DOHH2 (cell line): ENCODE measurements around the gene PRKAR2B.

Experiments used
- H3F3A ChIP-seq: fragments of 200-600 bp; sonication (generic), shearing (Covaris generic); 2 replicates; pipeline ENCODE4 v1.6.0; 2016; ENCODE audit warnings: antibody characterized with exemption, mild to moderate bottlenecking; ENCODE audit not compliant: control insufficient read depth, insufficient read depth
- H3K27ac ChIP-seq: fragments of 200-600 bp; sonication (generic); 2 replicates; pipeline ENCODE4 v1.5.1; 2014; ENCODE audit warnings: low read depth, mild to moderate bottlenecking, low read length, moderate library complexity
- H3K27me3 ChIP-seq: fragments of 200-600 bp; sonication (generic); 2 replicates; pipeline ENCODE4 v1.6.1; 2014; ENCODE audit warnings: mild to moderate bottlenecking, low read length, mixed read lengths; ENCODE audit not compliant: control insufficient read depth
- H3K36me3 ChIP-seq: fragments of 200-600 bp; sonication (generic); 2 replicates; pipeline ENCODE4 v1.6.1; 2014; ENCODE audit warnings: mild to moderate bottlenecking, low read length, moderate library complexity, mixed read lengths; ENCODE audit not compliant: control insufficient read depth
- H3K4me1 ChIP-seq: fragments of 200-600 bp; sonication (generic); 2 replicates; pipeline ENCODE4 v1.6.1; 2014; ENCODE audit warnings: mild to moderate bottlenecking, low read length, mixed read lengths; ENCODE audit not compliant: control insufficient read depth
- H3K4me2 ChIP-seq: fragments of 200-600 bp; sonication (generic); 2 replicates; pipeline ENCODE4 v1.6.0; 2014; ENCODE audit warnings: mild to moderate bottlenecking, low read length, moderate library complexity
- H3K4me3 ChIP-seq: fragments of 200-600 bp; sonication (generic); 2 replicates; pipeline ENCODE4 v1.5.1; 2014; ENCODE audit warnings: mild to moderate bottlenecking, low read length, mixed read lengths
- H3K79me2 ChIP-seq: fragments of 200-600 bp; sonication (generic); 2 replicates; pipeline ENCODE4 v1.6.1; 2014; ENCODE audit warnings: mild to moderate bottlenecking, low read length, mixed read lengths; ENCODE audit not compliant: control insufficient read depth
- H3K9me2 ChIP-seq: fragments of 200-600 bp; sonication (generic); replicated peaks from 2 replicates; pipeline ENCODE4 v1.6.1; 2014; ENCODE audit warnings: mild to moderate bottlenecking, low read length, mixed read lengths; ENCODE audit not compliant: control insufficient read depth
- H3K9me3 ChIP-seq: fragments of 200-600 bp; sonication (generic); 2 replicates; pipeline ENCODE4 v1.6.1; 2014; ENCODE audit warnings: antibody characterized with exemption, low read length, mixed read lengths; ENCODE audit not compliant: control insufficient read depth, insufficient read depth
- H4K20me1 ChIP-seq: fragments of 200-600 bp; sonication (generic); 2 replicates; pipeline ENCODE4 v1.6.0; 2014; ENCODE audit warnings: low read depth, mild to moderate bottlenecking, antibody characterized with exemption, low read length, moderate library complexity; ENCODE audit not compliant: control insufficient read depth, insufficient read depth
- CTCF ChIP-seq: fragments of 200-600 bp; sonication (generic); IDR thresholded peaks from one replicate; pipeline ENCODE4 v1.5.1; 2014; ENCODE audit warnings: antibody characterized with exemption, mild to moderate bottlenecking, low read depth, low read length; ENCODE audit not compliant: poor library complexity, severe bottlenecking
- EZH2phosphoT487 ChIP-seq: fragments of 200-600 bp; sonication (generic); IDR thresholded peaks from 2 replicates; pipeline ENCODE4 v1.6.1; 2017; ENCODE audit warnings: borderline replicate concordance, mild to moderate bottlenecking, antibody characterized with exemption, low read length, moderate library complexity, mixed read lengths

The PRKAR2B gene

GRCh38 chr7:107108793-107109371, 64.4 kb downstream of the PRKAR2B start:
- TF ChIP-seq CTCF, result no peak
- no peak for TF ChIP-seq EZH2phosphoT487
- Histone ChIP-seq H3K27me3 (no peaks in the 10 kb centered on the region), H3K4me2 (no peak overlapping the region), H3K36me3 (peaks cover 17% of the 10 kb centered on the region), H3K27ac (no peak overlapping the region), H3K9me3 (no peaks in the 10 kb centered on the region), H3K79me2 (peaks cover 80% of the 10 kb centered on the region), H3K4me3 (no peak overlapping the region), H4K20me1 (no peaks in the 10 kb centered on the region), H3K9me2 (no peaks in the 10 kb centered on the region), H3K4me1 (peaks cover 45% of the 10 kb centered on the region), H3F3A (peaks cover 14% of the 10 kb centered on the region)

- Histone ChIP-seq H3K9me3 (no peaks in the 10 kb centered on the region), H4K20me1 (no peaks in the 10 kb centered on the region), H3K9me2 (no peaks in the 10 kb centered on the region), H3K4me1 (peaks cover 40% of the 10 kb centered on the region), H3K79me2 (peaks cover 78% of the 10 kb centered on the region), H3F3A (peaks cover 14% of the 10 kb centered on the region), H3K27me3 (no peaks in the 10 kb centered on the region), H3K27ac (no peak overlapping the region), H3K4me2 (no peak overlapping the region), H3K4me3 (no peak overlapping the region), H3K36me3 (peaks cover 16% of the 10 kb centered on the region)
- TF ChIP-seq EZH2phosphoT487 (no peak), CTCF (no peak)
Measured at GRCh38 chr7:107109955-107110354, 65.5 kb downstream of the PRKAR2B start.

- H3K4me3 ChIP-seq, result no peak overlapping the region
- peaks cover 9% of the 10 kb centered on the region; the same call in 1 of the 2 replicates for H3K36me3 ChIP-seq
- peaks cover 47% of the 10 kb centered on the region for H3K4me1 ChIP-seq
- H3K4me2 ChIP-seq, result no peak overlapping the region
- H3F3A ChIP-seq, result peaks cover 14% of the 10 kb centered on the region
- TF ChIP-seq CTCF, result no peak
- no peak for TF ChIP-seq EZH2phosphoT487
- no peak overlapping the region for H3K27ac ChIP-seq
- peaks cover 78% of the 10 kb centered on the region for H3K79me2 ChIP-seq
- H4K20me1 ChIP-seq, result no peaks in the 10 kb centered on the region
- no peaks in the 10 kb centered on the region for H3K9me2 ChIP-seq
- H3K9me3 ChIP-seq, result no peaks in the 10 kb centered on the region
- no peaks in the 10 kb centered on the region for H3K27me3 ChIP-seq
Measured at GRCh38 chr7:107111196-107111595, 66.7 kb downstream of the PRKAR2B start.
